Stomach (tissue), 4 donors: ENCODE results near the gene CFAP20DC.

Experiments used
- EP300 ChIP-seq: sonication (generic); formaldehyde crosslinking; IDR thresholded peaks from one replicate; pipeline ENCODE4 v1.6.1; 2017; ENCODE audit warnings: antibody characterized with exemption
- POLR2A ChIP-seq, 4 donors: fragments of 450-650 bp; IDR thresholded peaks; one replicate each; pipeline ENCODE4 v1.6.1; 2016; ENCODE audit warnings: antibody characterized with exemption in 4 of 4, control low read depth in 2 of 4, mild to moderate bottlenecking in 1 of 4, moderate library complexity in 1 of 4
- TF ChIP-seq, protein P1 (sequence below), 7 experiments: fragments of 450-650 bp in 4 of 7; fragments of 200-600 bp in 3 of 7; sonication (generic) in 3 of 7; IDR thresholded peaks; one replicate each; pipeline ENCODE4 v1.5.1; 2016 to 2019; ENCODE audit warnings: antibody characterized with exemption in 7 of 7, control low read depth in 2 of 7, mild to moderate bottlenecking in 1 of 7

- TF ChIP-seq POLR2A (IDR thresholded peaks at IDR 0.05) (no peak), EP300 (no peak)
- TF ChIP-seq, protein P1, sequence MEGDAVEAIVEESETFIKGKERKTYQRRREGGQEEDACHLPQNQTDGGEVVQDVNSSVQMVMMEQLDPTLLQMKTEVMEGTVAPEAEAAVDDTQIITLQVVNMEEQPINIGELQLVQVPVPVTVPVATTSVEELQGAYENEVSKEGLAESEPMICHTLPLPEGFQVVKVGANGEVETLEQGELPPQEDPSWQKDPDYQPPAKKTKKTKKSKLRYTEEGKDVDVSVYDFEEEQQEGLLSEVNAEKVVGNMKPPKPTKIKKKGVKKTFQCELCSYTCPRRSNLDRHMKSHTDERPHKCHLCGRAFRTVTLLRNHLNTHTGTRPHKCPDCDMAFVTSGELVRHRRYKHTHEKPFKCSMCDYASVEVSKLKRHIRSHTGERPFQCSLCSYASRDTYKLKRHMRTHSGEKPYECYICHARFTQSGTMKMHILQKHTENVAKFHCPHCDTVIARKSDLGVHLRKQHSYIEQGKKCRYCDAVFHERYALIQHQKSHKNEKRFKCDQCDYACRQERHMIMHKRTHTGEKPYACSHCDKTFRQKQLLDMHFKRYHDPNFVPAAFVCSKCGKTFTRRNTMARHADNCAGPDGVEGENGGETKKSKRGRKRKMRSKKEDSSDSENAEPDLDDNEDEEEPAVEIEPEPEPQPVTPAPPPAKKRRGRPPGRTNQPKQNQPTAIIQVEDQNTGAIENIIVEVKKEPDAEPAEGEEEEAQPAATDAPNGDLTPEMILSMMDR (IDR thresholded peaks at IDR 0.05), result no peak
These were observed 330.1 kb downstream of the CFAP20DC start for GRCh38 chr3:58719684-58720083.
